ENCODE measurements around the gene GSAP.
"Not testable (repeated sequence)": the region's sequence is repeated elsewhere in the genome, so short reads cannot be mapped to it uniquely, and the experiment has no call there.

GSAP gene

GRCh38 chr7:77320714-77321113 is 95.4 kb downstream of the GSAP start:
- no peak for DNase-seq

- DNase-seq = no peak
These were observed 96.0 kb downstream of the GSAP start for GRCh38 chr7:77320137-77320536.

- DNase-seq = no peak
These were observed 98.1 kb downstream of the GSAP start for GRCh38 chr7:77318019-77318418.

- no peak for DNase-seq
These were observed 99.8 kb downstream of the GSAP start for GRCh38 chr7:77316219-77316978.

GRCh38 chr7:77315182-77315591 is 101.0 kb downstream of the GSAP start:
- DNase-seq = no peak

DNA sequence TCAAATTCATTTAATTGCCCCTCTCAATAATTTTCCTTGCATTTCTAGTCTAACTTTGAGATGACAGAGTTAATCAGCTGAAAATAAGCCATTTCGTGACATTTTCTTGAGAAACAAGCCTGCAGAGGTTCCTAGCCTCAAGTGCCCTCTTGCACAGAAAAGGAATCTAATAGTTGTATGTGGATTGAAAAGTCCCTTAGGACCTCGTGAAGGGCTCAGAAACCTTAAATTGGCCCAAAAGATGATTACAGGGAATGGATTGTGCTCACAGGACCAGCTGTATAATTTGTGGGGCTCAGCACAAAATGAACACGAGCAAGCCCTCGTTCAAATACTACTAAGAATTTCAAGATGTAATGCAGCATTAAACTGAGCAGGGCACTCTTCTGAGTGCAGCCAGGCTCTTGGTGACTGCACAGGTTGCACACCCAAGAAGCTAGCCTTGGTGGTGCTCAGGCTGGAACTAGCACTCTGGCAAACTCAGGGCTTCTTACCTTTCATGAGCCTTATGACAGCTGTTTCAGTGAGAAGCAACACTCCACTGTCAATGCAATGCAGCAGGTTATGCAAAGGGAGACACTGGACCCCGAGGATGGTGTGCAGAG is 102.2 kb downstream of the GSAP start:
- DNase-seq = no peak

DNA sequence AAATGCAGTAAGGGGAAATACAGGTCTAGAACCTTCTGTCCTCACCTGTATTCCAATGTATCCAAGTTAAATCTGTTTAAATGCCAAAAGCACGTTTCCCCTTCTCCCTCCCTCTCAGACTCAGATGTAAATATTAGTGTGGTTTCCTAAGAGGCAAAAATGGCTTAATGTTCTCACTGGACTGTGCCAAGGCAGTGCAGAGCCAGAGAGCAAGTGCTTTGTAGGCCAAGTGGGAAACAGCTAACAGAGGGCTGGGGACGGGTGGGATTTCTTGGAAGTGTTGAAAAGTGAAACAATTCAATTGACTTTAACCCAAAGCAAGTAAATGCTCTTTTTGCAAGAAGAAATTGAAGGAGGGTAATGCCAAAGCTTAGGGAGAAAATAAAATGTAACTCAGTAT is 103.1 kb downstream of the GSAP start:
- DNase-seq = no peak

DNA sequence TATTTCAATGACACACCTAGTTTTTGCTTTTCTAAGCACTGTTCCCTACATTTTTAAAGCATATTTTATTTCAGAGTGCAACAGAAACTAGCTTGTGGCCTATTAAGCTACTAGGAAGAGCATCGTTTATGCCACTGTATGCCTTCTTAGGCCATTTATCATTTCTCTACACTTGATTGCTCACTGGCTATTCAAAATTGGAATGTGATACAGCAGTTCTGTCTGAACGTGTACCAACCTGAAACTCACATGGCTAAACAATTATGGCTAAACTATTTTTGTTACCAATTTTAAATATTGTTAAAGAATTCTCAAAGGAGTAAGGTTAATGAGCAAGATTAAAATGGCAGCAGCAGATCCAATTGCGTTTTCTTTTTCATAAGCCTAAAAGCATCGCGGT is 105.2 kb downstream of the GSAP start:
- no peak for DNase-seq

GRCh38 chr7:77309714-77310220 is 106.4 kb downstream of the GSAP start:
- DNase-seq = no peak

GRCh38 chr7:77308792-77309191 is 107.4 kb downstream of the GSAP start:
- no peak for DNase-seq

DNA sequence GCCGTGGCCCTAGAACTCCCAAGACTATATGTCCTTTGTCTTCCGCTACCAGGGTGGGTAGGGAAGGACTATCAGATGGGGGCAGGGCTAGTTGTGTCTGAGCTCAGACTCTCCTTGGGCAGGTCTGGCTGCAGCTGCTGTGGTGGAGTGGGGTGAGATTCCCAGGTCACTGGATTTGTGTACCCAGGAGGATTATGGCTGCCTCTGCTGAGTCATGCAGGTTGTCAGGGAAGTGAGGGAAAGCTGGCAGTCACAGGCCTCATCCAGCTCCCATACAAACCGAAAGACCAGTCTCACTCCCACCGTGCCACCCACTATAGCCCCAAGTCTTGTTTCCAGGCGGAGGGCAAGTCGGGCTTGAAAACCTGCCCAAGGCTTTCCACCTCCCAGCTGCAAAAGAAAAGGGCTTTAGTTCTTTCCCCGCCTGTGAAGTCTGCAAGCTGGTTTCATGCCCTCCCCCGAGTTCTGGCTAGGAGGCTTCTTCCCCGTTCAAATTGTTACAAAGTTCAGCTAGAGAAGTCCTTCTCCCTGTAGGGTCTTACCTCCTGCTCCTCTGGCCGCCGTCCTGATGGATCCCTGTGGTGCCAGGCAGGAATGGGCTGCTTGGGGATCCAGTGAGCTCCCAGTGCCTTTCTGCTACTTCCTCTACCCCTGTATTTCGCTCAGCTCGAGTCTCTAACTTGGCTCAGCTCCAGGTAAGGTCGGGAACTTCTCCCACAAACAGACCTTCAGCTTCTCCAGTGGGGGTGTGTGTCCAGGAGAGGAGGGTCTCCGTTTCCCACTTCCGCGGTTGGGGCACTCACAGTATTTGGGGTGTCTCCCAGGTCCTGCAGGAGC is 109.7 kb downstream of the GSAP start:
- DNase-seq = no peak

DNA sequence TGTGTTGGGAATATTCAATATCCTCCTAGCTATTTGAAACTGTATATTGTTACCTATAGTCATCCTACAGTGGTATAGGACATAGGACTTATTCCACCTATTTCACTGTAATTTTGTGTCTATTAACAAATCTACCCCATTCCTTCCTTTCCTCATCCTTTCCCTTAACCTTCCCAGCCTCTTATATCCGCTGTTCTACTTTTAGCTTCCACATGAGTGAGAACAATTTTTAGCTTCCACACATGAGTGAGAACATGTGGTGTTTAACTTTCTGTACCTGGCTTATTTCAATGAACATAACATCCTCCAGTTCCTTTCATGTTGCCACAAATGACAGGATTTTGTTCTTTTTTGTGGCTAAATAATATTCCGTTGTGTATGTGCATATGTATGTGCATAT is 120.6 kb downstream of the GSAP start:
- DNase-seq = no peak

GRCh38 chr7:77293046-77293445 is 123.1 kb downstream of the GSAP start:
- no peak for DNase-seq

DNA sequence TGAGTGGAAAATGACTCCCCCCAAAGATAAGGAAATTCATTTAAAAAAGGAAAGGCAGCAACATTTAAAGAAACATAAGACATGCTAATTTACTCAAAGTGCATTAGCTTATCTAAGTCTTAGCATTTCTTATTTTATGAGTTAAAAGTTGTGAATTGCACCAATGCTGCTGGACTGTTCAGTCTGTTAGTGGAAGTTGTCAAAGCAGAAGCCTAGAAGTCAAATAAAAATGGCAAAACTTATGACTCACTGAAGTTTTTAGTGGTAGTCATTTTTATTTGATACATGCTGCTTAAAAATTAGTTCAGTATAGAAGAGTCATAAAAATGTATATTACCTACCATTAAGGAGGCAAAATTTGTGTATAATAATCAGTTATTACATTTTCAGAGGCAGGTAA is 125.7 kb downstream of the GSAP start:
- no peak for DNase-seq

- no peak for DNase-seq
These were observed 126.8 kb downstream of the GSAP start for GRCh38 chr7:77289387-77289786.

- DNase-seq = no peak
These were observed 127.4 kb downstream of the GSAP start for GRCh38 chr7:77288676-77289320.

DNA sequence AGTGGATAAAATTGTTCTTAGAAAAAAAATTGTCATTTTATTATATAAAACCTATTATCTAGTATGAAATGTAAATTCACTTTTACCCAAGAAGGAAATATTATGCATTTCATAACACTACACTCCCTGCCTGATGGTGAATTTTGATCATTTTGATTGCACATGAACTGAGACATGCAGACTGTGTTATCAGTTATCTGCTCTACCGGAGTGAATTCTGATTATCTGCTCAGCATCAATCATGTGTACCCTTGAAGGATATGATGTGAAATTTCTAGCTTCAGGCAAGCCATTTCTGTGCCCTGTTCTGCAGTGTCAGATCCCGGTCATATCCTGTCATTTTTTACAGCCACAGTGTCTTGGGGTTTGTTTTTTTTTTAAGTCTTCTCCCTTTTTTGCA is 131.5 kb downstream of the GSAP start:
- DNase-seq = no peak

DNA sequence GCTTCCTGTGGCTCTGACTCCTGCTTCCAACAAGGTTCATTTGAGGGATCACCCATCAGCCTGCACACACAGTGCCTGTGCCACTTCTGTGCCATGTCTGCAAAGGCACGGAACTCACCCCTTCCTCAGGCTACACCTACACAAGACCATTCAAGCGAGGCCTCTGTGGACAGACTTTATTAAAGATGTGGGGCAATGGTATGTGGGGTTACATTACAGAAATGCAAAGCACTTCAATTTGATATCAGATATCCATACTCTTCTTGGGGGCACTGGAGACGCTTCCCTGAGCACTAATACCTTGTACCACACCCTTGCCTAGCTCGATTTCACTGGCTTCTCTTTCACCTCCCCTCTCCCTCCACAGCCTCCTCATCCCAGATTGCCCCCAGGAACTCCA is 132.1 kb downstream of the GSAP start:
- no peak for DNase-seq

- no peak for DNase-seq
These were observed 133.3 kb downstream of the GSAP start for GRCh38 chr7:77282897-77283296.

GRCh38 chr7:77281780-77282478 is 134.2 kb downstream of the GSAP start:
- DNase-seq = no peak

GRCh38 chr7:77276120-77276519 is 140.0 kb downstream of the GSAP start:
- DNase-seq = no peak

DNA sequence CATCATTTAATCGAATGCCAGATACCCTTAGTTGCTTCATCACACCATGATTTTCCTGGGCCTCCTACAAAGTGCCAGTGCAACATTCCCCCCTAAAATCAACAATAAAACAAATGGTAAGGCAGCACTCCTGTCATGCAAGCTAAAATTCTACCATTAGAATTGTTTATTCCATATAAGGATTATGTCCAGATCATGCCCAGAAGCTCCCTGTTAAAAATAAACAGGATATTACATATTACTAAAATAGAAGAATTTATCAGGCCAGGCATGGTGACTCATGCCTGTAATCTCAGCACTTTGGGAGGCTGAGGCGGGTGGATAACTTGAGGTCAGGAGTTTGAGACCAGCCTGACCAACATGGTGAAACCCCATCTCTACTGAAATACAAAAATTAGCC is 140.5 kb downstream of the GSAP start:
- DNase-seq = not testable (repeated sequence)

DNA sequence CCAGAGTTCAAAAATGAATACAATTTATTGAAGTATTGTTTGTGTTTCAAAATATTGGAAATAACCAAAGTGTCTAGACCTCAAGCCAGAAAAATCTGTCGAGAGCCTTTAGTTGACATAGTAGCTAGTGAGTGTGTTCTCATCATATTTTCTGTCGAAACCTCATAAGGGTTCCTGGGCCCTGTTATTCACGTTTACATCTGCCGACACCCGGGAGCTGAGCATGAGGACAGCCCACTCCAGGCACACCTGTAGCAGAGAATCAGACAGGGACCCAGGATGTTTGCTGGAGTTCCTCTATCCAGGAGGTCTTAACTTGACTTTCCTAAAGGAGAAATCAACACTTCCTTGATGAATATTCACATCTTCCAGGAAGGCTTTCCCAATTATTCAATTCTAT is 144.4 kb downstream of the GSAP start:
- no peak for DNase-seq
